HG02870 (cell line): ENCODE measurements around the gene UROS.

Experiments
- ATAC-seq: cut with Tn5 transposase; IDR thresholded peaks from one replicate; pipeline ENCODE4 v1.9.1; 2021; ENCODE audit warnings: mild to moderate bottlenecking, moderate library complexity; ENCODE audit not compliant: unreplicated experiment

UROS gene

GRCh38 chr10:125768219-125768855 is 54.7 kb downstream of the UROS start:
- ATAC-seq: no peak

GRCh38 chr10:125766511-125766910 is 56.5 kb downstream of the UROS start:
- ATAC-seq: no peak

- ATAC-seq: no peak
These were observed 57.2 kb downstream of the UROS start for GRCh38 chr10:125765835-125766234.

- no peak for ATAC-seq
These were observed 60.1 kb downstream of the UROS start for GRCh38 chr10:125762692-125763648.

GRCh38 chr10:125761961-125762360 is 61.1 kb downstream of the UROS start:
- ATAC-seq: no peak

GRCh38 chr10:125757742-125758141 is 65.3 kb downstream of the UROS start:
- no peak for ATAC-seq

GRCh38 chr10:125756853-125757487 is 66.1 kb downstream of the UROS start:
- ATAC-seq: no peak

- ATAC-seq: no peak
These were observed 66.9 kb downstream of the UROS start for GRCh38 chr10:125756196-125756595.

GRCh38 chr10:125747417-125747816 is 75.6 kb downstream of the UROS start:
- ATAC-seq: no peak

GRCh38 chr10:125744909-125745308 is 78.1 kb downstream of the UROS start:
- no peak for ATAC-seq

GRCh38 chr10:125742465-125742864 is 80.6 kb downstream of the UROS start:
- no peak for ATAC-seq

- ATAC-seq: no peak
These were observed 82.9 kb downstream of the UROS start for GRCh38 chr10:125739994-125740679.
